ENCODE data around the gene RAP1GAP2. TPM values are rescaled to one million over a fixed set of nuclear protein-coding genes. Genes with fewer than 3 reads are reported as not detected.
"Not testable (repeated sequence)": the region's sequence is repeated elsewhere in the genome, so short reads cannot be mapped to it uniquely, and the experiment has no call there.

The RAP1GAP2 gene
- total and polyA plus RNA-seq, 7 donors, result 0.25 to 2.0 (median 0.84) TPM

- Histone ChIP-seq H3K9me3 (peaks cover 5% of the 10 kb centered on the region), H3K27ac (no peak overlapping the region), H3K27me3 (ENCODE audit: insufficient read depth in 3 of 3, low read length in 2 of 3) (peaks cover 0 to 39% (median 17%) of the 10 kb centered on the region in 3 donors), H3K4me1 (no peaks in the 10 kb centered on the region), H3K36me3 (ENCODE audit: insufficient read depth in 1 of 2, low read depth in 1 of 2) (no peaks in the 10 kb centered on the region), H3K4me3 (no peak overlapping the region)
- 66 to 72% (median 72%) methylated on average over 6 to 7 of the region's 7 CpGs for WGBS, 3 donors
- ATAC-seq (no peak), DNase-seq (no peak)
- intact Hi-C loops (cut with DNase I), result no loop called here
- TF ChIP-seq CTCF (IDR thresholded peaks at IDR 0.05), result no peak
Observed at GRCh38 chr17:2779545-2779944, 16.7 kb upstream of the RAP1GAP2 start.

GRCh38 chr17:2780256-2780655 lies 16.0 kb upstream of the RAP1GAP2 start:
- ATAC-seq, result no peak
- no peak overlapping the region for H3K27ac ChIP-seq
- 80 to 86% (median 80%) methylated on average over 12 of the region's 12 CpGs for WGBS, 3 donors
- no peak for TF ChIP-seq CTCF (IDR thresholded peaks at IDR 0.05)
- no peaks in the 10 kb centered on the region for H3K36me3 ChIP-seq (ENCODE audit: insufficient read depth in 1 of 2, low read depth in 1 of 2)
- no peaks in the 10 kb centered on the region for H3K4me1 ChIP-seq
- peaks cover 0 to 35% (median 17%) of the 10 kb centered on the region in 3 donors for H3K27me3 ChIP-seq (ENCODE audit: insufficient read depth in 3 of 3, low read length in 2 of 3)
- intact Hi-C loops (cut with DNase I), result no loop called here
- no peak for DNase-seq
- H3K4me3 ChIP-seq, result no peak overlapping the region
- H3K9me3 ChIP-seq, result peaks cover 5% of the 10 kb centered on the region

- DNase-seq (no peak), ATAC-seq (no peak)
- H3K36me3 ChIP-seq (ENCODE audit: insufficient read depth in 1 of 2, low read depth in 1 of 2), result no peaks in the 10 kb centered on the region
- H3K4me1 ChIP-seq, result no peaks in the 10 kb centered on the region
- H3K27me3 ChIP-seq (ENCODE audit: insufficient read depth in 3 of 3, low read length in 2 of 3), result peaks cover 0 to 29% (median 14%) of the 10 kb centered on the region in 3 donors
- intact Hi-C loops (cut with DNase I), result no loop called here
- WGBS, 3 donors, result 65 to 74% (median 72%) methylated on average over 9 of the region's 9 CpGs
- no peak overlapping the region for H3K27ac ChIP-seq
- peaks cover 5% of the 10 kb centered on the region for H3K9me3 ChIP-seq
- TF ChIP-seq CTCF (IDR thresholded peaks at IDR 0.05), result no peak
- H3K4me3 ChIP-seq, result no peak overlapping the region
Observed at GRCh38 chr17:2780931-2781454, 15.2 kb upstream of the RAP1GAP2 start.

- ATAC-seq; intact Hi-C loops (cut with DNase I): not testable (repeated sequence)
Observed at GRCh38 chr17:2781598-2781997, 14.6 kb upstream of the RAP1GAP2 start.

GRCh38 chr17:2782055-2782454 lies 14.2 kb upstream of the RAP1GAP2 start:
- no peak overlapping the region for H3K4me3 ChIP-seq
- no peaks in the 10 kb centered on the region for H3K4me1 ChIP-seq
- no peaks in the 10 kb centered on the region for H3K36me3 ChIP-seq (ENCODE audit: insufficient read depth in 1 of 2, low read depth in 1 of 2)
- ATAC-seq (no peak), DNase-seq (no peak)
- no peak overlapping the region for H3K27ac ChIP-seq
- WGBS, 3 donors, result 32 to 40% (median 38%) methylated on average over 6 of the region's 6 CpGs
- H3K27me3 ChIP-seq (ENCODE audit: insufficient read depth in 3 of 3, low read length in 2 of 3), result peaks cover 0 to 25% (median 13%) of the 10 kb centered on the region in 3 donors
- no peak for TF ChIP-seq CTCF (IDR thresholded peaks at IDR 0.05)
- H3K9me3 ChIP-seq, result peaks cover 5% of the 10 kb centered on the region
- intact Hi-C loops (cut with DNase I), result no loop called here

More at GRCh38 chr17:2781598-2781997, 14.6 kb upstream of the RAP1GAP2 start:
- H3K4me3 ChIP-seq; H3K27ac ChIP-seq; H3K36me3 ChIP-seq (ENCODE audit: insufficient read depth in 1 of 2, low read depth in 1 of 2); DNase-seq; H3K9me3 ChIP-seq; H3K4me1 ChIP-seq: not testable (repeated sequence)
- 84 to 88% (median 87%) methylated on average over 15 of the region's 15 CpGs for WGBS, 3 donors
- peaks cover 0 to 29% (median 17%) of the 10 kb centered on the region in 3 donors for H3K27me3 ChIP-seq (ENCODE audit: insufficient read depth in 3 of 3, low read length in 2 of 3)

All from psoas muscle (tissue), 8 donors.